ENCODE measurements around the gene HLA-DRB1.

GRCh38 chr6:32603888-32604287, 14.2 kb upstream of the HLA-DRB1 start:
- TF ChIP-seq, protein P1, sequence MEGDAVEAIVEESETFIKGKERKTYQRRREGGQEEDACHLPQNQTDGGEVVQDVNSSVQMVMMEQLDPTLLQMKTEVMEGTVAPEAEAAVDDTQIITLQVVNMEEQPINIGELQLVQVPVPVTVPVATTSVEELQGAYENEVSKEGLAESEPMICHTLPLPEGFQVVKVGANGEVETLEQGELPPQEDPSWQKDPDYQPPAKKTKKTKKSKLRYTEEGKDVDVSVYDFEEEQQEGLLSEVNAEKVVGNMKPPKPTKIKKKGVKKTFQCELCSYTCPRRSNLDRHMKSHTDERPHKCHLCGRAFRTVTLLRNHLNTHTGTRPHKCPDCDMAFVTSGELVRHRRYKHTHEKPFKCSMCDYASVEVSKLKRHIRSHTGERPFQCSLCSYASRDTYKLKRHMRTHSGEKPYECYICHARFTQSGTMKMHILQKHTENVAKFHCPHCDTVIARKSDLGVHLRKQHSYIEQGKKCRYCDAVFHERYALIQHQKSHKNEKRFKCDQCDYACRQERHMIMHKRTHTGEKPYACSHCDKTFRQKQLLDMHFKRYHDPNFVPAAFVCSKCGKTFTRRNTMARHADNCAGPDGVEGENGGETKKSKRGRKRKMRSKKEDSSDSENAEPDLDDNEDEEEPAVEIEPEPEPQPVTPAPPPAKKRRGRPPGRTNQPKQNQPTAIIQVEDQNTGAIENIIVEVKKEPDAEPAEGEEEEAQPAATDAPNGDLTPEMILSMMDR (IDR thresholded peaks at IDR 0.05) = no peak
- TF ChIP-seq POLR2A (IDR thresholded peaks at IDR 0.05) = no peak
